Measurements from ENCODE around the gene RFNG.

RFNG gene

GRCh38 chr17:82056729-82057621, 5.4 kb upstream of the RFNG start:
- no peak for DNase-seq

- no peak for DNase-seq
These were observed 4.5 kb upstream of the RFNG start for GRCh38 chr17:82055965-82056728.

- DNase-seq: no peak
These were observed 3.7 kb upstream of the RFNG start for GRCh38 chr17:82055023-82055964.

GRCh38 chr17:82054351-82055022, 2.9 kb upstream of the RFNG start:
- no peak for DNase-seq

GRCh38 chr17:82053556-82054263, 2.1 kb upstream of the RFNG start:
- no peak for DNase-seq

GRCh38 chr17:82053130-82053529, 1.5 kb upstream of the RFNG start:
- no peak for DNase-seq

GRCh38 chr17:82052638-82053059, 1.0 kb upstream of the RFNG start:
- no peak for DNase-seq

GRCh38 chr17:82050761-82051641, 610 bp downstream of the RFNG start:
- no peak for DNase-seq

- DNase-seq: no peak
These were observed 1.4 kb downstream of the RFNG start for GRCh38 chr17:82050152-82050760.

- DNase-seq: no peak
These were observed 2.1 kb downstream of the RFNG start for GRCh38 chr17:82049521-82049971.

GRCh38 chr17:82049106-82049505, 2.5 kb downstream of the RFNG start:
- DNase-seq: no peak

GRCh38 chr17:82048571-82048971, 3.0 kb downstream of the RFNG start:
- DNase-seq: no peak

- DNase-seq: no peak
These were observed 3.6 kb downstream of the RFNG start for GRCh38 chr17:82047914-82048570.

GRCh38 chr17:82047379-82047778, 4.2 kb downstream of the RFNG start:
- no peak for DNase-seq

- no peak for DNase-seq
These were observed 4.7 kb downstream of the RFNG start for GRCh38 chr17:82046903-82047302.

- no peak for DNase-seq
These were observed 5.6 kb downstream of the RFNG start for GRCh38 chr17:82045936-82046484.

- no peak for DNase-seq
These were observed 8.1 kb downstream of the RFNG start for GRCh38 chr17:82043507-82043906.

GRCh38 chr17:82042649-82043048, 9.0 kb downstream of the RFNG start:
- DNase-seq: no peak

- no peak for DNase-seq
These were observed 10.3 kb downstream of the RFNG start for GRCh38 chr17:82041144-82041814.

Measured in NCI-H82 (cell line).